GM18502 (cell line): ENCODE results near the gene AGPAT3.

Experiments used
- ATAC-seq: cut with Tn5 transposase; IDR thresholded peaks from one replicate; pipeline ENCODE4 v1.9.1; 2021; ENCODE audit warnings: mild to moderate bottlenecking; ENCODE audit not compliant: unreplicated experiment, poor library complexity

The AGPAT3 gene

DNA sequence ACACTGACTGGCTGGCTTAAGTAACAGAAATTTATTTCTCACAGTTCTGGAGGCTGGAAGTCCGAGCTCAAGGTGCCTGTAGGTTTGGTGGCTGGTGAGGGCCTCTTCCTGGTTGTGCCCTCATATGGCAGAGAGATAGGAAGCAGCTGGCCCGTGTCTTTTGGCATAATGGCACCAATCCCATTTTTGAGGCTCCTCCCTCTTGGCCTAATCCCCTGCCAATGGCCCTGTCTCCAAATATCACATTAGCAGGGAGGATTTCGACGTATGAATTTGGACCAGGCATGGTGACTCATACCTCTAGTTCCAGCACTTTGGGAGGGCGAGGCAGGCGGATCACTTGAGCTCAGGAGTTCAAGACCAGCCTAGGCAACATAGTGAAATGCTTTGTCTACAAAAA, 37.4 kb downstream of the AGPAT3 start:
- ATAC-seq, result no peak

- no peak for ATAC-seq
Measured at GRCh38 chr21:43903451-43904091, 38.5 kb downstream of the AGPAT3 start.

DNA sequence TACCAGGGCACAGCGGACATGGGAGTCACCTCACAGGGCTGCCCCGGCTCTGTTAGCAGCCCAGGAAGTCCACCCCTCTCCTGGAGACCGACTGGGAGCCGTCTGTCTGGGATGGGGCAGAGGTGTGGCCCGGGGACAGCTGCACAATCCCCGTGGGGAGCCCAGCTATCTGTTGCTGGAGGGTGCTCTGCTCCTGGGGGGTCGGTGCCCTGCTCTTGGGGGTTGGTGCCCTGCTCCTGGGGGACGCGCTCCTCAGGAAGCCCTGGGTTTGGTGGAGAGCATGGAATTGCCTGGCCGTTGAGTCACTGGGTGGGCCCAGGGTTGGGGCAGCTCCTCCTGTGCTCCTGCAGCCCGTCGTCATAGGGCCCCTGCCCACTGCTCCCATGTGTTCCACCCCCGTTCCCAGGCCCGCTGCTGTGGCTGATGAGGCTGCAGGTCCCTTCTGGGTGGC, 39.3 kb downstream of the AGPAT3 start:
- ATAC-seq, result no peak

DNA sequence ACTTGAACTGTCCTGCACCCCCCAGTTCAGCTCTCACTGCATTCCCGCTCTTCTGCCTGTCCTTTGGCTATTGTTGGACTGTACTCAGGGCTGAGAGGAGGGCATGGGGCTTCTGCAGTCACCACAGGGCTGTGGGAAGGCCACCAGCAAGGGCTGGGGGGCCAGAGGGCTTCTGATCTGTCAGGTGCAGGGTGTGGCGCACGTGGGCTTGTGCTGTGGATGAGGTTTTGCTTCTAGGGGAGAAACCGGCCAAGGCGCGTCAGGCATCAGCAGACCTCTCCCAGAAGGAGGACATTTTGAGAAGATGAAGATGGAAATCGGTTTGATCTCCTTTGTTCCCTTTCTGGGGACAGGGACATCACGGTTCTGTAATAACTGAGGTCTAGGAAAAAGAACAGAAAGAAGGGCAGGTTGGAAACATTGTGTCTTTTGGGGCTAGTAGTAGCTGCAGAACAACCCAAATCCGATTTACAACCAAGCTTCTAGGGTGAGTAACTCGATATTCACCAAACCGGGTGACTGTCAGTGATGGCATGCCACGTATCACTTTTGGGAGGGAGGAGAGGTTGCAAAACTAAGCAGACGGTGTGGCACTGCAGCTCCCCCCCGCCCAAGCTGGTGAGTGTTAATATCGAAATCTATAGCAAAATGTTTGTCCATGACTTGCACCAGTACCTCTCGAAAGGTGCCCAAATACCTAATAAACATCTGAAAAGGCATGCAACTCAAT, 40.9 kb downstream of the AGPAT3 start:
- no peak for ATAC-seq

GRCh38 chr21:43906585-43907370, 41.8 kb downstream of the AGPAT3 start:
- ATAC-seq, result no peak

- no peak for ATAC-seq
Measured at GRCh38 chr21:43907751-43908150, 42.7 kb downstream of the AGPAT3 start.

DNA sequence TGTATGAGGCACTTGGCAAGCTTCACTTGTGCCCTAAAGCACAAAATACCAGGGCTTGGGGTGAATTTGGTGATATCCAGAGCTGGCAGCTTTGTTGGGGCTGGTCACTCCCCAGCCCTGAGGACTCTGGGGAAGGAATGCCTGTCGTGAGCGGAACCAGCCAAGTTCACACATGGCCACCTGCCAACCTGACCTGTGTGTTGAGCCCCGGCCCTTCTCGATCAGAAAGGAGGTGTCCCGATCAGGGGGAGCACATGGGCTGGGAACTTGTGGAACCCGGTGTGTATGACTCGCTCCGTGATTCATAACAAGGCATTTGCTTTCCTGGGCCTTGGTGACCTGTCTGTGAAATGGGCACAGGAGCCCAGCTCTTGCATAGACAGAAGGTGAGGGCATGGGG, 43.1 kb downstream of the AGPAT3 start:
- ATAC-seq, result no peak

- no peak for ATAC-seq
Measured at GRCh38 chr21:43909741-43910400, 44.8 kb downstream of the AGPAT3 start.

DNA sequence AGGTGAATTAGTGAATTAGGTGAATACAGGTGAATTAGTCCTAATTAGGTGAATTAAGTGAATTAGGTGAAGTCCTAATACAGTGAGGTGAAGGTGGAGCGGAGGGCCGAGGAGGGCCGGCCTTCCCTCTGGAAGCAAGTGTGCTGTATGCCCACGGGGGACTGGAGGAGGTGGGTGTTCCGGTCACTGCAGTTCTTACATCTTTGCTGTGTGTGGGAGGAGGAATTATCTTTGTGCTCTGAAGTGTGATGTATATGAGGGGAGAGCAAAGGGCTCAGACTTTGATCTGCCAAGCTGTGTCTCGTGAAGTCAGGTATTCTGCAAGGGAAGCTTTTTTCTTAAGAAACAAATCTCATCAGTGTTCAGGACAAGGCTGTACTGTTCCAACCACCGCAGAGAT, 45.4 kb downstream of the AGPAT3 start:
- ATAC-seq, result no peak

- no peak for ATAC-seq
Measured at GRCh38 chr21:43911015-43911934, 46.3 kb downstream of the AGPAT3 start.

- no peak for ATAC-seq
Measured at GRCh38 chr21:43911935-43912487, 47.0 kb downstream of the AGPAT3 start.

GRCh38 chr21:43912500-43912899, 47.5 kb downstream of the AGPAT3 start:
- ATAC-seq, result no peak

DNA sequence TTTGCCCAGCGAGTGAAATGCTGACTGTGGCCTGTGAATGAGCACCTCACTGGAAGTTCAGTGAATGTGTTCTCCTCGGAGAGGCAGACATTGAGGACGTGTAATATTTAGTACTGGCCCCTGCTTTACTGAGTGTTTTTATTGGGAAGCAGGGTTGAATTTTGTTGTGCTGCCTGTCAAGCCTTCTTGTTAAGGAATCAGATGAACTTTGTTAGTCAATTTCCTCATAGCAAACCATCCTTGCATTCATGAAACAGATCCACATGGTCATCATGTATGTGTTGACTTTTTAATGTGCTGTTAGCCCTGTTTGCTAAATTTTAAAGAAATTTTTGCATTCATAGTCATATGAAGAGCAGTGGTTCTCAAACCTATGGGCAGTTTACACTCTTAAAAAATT, 47.9 kb downstream of the AGPAT3 start:
- no peak for ATAC-seq

DNA sequence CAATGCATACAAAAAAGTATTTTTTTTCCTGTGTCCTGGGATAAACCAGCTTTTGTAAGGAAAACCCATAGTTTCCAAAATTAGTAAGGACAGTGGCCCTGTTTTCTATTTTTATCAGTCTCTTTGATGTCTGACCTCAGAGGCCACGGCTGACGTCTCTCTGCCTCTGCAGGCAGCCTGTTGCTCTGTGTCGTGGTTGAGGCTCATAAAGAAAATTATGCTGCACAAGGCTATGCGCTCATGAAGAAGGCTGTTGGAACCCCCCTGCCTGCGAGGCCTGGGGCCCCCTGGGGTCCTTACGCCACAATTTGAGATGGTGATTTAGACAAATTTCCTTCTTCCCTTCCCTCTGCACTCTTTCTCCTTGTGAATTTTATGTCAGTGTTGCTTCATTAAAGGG, 48.9 kb downstream of the AGPAT3 start:
- no peak for ATAC-seq

- ATAC-seq, result no peak
Measured at GRCh38 chr21:43916076-43916475, 51.1 kb downstream of the AGPAT3 start.

DNA sequence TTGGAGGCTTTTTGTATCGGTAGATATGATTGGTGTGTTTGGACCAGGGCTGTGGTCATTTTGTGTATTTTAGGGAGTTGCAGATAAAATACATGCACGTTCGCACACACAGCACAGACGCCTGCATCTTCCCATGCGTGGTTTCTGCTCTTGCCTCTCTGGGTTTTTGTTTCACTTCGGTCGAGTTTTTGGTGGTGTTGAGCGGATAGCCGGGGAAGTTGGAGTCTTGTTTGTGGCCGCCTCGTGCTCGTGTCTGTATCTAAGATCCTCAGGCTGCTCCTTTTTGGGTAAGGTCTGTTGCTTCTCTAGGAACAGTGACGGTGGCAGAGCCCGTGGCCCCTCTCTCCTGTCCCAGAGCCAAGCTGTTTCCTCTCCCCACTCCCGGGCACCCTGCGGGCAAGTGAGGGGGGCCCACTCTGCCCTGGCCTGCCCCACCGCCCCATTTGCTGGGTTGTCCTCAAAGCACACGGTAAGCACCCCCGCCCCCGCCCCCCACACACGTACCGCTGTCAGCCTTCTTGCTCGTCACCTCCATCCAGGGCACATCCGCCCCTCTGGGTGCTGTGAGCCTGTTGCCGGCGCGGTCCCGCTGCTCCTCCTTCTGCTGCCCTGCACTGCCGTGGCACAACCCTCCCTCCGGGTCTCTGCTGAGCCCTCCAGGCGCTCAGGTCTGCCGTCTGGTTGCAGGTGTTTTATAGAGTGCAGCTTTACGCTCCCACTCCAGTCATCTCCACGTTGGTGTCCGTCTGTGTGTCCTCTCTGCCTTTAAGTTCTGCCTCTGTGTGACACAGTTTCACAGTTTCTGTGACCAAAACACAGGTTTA, 51.9 kb downstream of the AGPAT3 start:
- ATAC-seq, result peak; percentile 62

DNA sequence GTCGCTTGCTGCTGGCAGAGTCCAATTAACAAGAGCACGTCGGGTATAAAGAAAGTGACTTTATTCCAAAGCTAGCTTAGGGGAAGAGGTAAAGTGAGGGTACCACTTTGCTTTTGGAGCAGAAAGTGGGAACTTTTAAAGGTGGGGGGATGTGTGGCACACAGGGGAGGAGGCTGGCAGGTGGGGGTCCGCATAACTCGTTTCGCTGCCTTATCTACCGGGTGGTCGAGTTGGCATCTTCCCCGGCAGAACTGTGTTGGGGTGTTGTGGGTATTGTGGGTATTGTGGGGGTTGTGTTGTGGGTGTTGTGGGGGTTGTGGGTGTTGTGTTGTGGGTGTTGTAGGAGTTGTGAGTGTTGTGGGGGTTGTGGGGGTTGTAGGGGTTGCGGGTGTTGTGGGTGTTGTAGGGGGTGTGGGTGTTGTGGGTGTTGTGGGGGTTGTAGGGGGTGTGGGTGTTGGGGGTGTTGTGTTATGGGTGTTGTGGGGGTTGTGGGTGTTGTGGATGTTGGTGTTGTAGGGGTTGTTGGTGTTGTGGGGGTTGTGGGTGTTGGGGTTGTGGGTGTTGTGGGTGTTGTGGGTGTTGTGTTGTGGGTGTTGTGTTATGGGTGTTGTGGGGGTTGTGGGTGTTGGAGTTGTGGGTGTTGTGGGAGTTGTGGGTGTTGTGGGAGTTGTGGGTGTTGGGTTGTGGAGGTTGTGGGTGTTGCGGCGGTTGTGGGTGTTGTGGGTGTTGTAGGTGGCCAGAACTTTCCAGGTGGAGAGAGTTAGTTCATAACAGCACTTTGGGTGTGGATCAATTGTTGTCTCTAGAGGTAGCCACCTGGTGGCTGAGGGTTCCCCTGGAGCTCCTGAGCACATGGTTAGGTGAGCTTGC, 52.7 kb downstream of the AGPAT3 start:
- no peak for ATAC-seq
